GM19240 (cell line): ENCODE measurements around the gene CASKIN1.
"Not testable (repeated sequence)": the region's sequence is repeated elsewhere in the genome, so short reads cannot be mapped to it uniquely, and the experiment has no call there.

Experiments
- DNase-seq: peaks from one replicate; pipeline ENCODE4 v3.0.0; 2011; ENCODE audit warnings: low spot score; ENCODE audit not compliant: insufficient read length

Gene CASKIN1

GRCh38 chr16:2143878-2144485 lies 52.4 kb downstream of the CASKIN1 start:
- no peak for DNase-seq

GRCh38 chr16:2142942-2143877 lies 53.2 kb downstream of the CASKIN1 start:
- no peak for DNase-seq

DNA sequence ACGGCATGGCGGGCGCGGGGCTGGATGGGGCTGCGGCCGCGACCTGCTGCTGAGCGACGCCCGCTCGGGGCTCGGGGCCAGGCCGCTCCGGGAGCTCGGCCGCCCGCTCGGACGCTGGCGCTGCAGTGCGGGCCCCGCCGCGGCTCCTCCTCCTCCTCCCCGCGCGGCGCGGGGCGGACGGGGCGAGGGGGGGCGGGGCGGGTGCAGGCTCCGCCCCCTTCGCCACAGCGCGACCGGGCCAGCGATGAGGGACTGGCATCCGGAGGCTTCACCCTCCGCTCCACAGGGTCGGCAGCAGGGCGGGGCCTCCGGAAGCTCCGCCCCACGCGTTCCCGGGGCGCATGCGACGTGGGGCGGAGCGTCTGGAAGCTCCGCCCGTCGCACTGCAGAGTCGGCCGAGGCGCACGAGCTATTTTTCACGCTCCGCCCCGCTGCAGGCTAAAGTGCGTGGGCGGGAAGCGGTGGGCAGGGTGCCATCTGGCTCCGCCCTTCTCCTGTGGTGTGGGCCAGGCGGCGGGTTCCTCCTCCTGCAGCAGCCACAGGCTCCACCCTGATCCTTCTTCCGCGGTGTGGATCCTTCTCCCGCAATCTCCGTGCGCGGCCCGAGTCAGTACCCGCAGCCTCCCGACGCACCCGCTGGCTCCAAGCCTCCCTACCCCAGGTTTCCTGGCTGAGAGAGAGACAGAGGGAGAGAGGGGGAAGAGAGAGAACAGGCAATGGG lies 60.5 kb downstream of the CASKIN1 start, which contains the start of gene PKD1:
Gene PKD1, minus strand, starts transcription at position 129 of the 721 bp plus-strand sequence. CDS start 209 bp downstream, outside the sequence.
- not testable (repeated sequence) for DNase-seq

DNA sequence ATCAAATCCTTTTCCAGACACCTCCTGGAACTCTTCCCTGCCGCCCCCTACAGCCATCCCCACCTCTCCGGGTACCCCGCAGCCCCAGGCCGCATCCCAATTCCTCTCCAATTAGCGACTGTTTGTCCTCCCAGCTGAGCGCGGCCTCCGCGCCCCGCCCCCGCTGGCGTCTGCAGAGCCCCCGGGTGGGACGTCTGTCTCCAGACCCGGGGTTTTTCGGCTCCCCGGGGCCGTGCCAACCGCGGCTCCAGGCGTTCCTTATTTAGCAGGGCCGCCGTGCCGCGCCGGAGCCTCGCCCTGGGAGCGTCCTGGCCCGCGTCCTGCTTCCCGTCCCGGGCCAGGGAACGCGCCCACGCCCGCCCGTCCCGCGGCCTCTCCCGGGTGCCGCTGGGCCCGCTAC lies 61.3 kb downstream of the CASKIN1 start:
- DNase-seq = not testable (repeated sequence)

GRCh38 chr16:2133797-2134196 lies 62.6 kb downstream of the CASKIN1 start:
- not testable (repeated sequence) for DNase-seq

GRCh38 chr16:2129890-2130447 lies 66.4 kb downstream of the CASKIN1 start:
- DNase-seq = not testable (repeated sequence)

DNA sequence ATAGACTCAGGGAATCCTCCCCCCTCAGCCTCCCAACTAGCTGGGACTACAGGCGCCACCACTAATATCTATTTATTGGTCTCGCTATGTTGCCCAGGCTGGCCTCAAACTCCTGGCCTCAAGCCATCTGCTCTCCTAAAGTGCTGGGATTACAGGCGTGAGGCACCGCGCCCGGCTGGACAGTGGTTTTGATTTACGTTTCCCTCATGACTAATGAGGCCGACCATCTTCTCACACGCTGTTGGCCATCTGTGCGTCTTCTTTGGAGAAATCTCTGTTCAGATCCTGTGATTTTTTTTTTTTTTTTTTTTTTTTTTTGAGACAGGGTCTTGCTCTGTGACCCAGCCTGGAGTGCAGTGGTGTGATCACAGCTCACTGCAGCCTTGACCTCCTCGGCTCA lies 67.2 kb downstream of the CASKIN1 start:
- not testable (repeated sequence) for DNase-seq

DNA sequence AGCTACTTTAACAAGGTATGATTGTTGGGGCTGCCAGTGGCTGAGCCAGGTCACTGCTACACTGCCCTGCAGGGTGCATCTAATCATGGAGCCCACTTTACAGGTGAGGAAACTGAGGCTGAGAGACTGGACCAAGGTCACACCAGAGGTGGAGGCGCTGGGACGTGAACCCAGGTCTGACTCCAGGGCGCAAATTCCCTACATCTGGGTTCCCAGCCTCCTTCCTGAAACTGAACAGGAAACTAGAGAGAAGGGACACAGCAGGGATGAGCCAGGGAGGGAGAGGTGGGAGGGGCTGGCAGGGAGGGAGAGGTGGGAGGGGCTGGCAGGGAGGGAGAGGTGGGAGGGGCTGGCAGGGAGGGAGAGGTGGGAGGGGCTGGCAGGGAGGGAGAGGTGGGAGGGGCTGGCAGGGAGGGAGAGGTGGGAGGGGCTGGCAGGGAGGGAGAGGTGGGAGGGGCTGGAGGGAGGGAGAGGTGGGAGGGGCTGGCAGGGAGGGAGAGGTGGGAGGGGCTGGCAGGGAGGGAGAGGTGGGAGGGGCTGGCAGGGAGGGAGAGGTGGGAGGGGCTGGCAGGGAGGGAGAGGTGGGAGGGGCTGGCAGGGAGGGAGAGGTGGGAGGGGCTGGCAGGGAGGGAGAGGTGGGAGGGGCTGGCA lies 68.7 kb downstream of the CASKIN1 start:
- not testable (repeated sequence) for DNase-seq
